Heart right ventricle (tissue), 16 donors: Measurements from ENCODE around the gene RALGAPA2. TPM values are rescaled to one million over a fixed set of nuclear protein-coding genes. Genes with fewer than 3 reads are reported as not detected.

Experiments used
- ATAC-seq, 8 donors: fragments of 200-7000 bp; cut with Tn5 transposase; one replicate each; pipeline ENCODE4 v1.9.1; 2020; ENCODE audit warnings: mild to moderate bottlenecking in 8 of 8, moderate library complexity in 8 of 8, moderate number of reproducible peaks in 1 of 8
- DNase-seq, 2 donors: peaks; one replicate each; pipeline ENCODE4 v3.0.0-alpha.2; 2020
- H3K27ac ChIP-seq, 10 donors: fragments of 200-600 bp; sonication (generic) in 2 of 10; one replicate each; pipeline versions ENCODE4 v1.5.0 to v1.8.0; 2020 to 2022; ENCODE audit warnings: mild to moderate bottlenecking in 3 of 10
- H3K27me3 ChIP-seq, 7 donors: fragments of 200-600 bp; one replicate each; pipeline ENCODE4 v1.8.0; 2021 to 2022; ENCODE audit warnings: mild to moderate bottlenecking in 2 of 7
- H3K36me3 ChIP-seq, 9 donors: fragments of 200-600 bp; sonication (generic) in 1 of 9; one replicate each; pipeline versions ENCODE4 v1.5.0 to v1.8.0; 2020 to 2022; ENCODE audit warnings: mild to moderate bottlenecking in 2 of 9
- H3K4me1 ChIP-seq, 9 donors: fragments of 200-600 bp; sonication (generic) in 1 of 9; one replicate each; pipeline versions ENCODE4 v1.5.0 to v1.8.0; 2020 to 2022; ENCODE audit warnings: mild to moderate bottlenecking in 4 of 9
- H3K4me3 ChIP-seq, 10 donors: fragments of 200-600 bp; sonication (generic) in 2 of 10; one replicate each; pipeline versions ENCODE4 v1.5.0 to v1.8.0; 2020 to 2022; ENCODE audit warnings: mild to moderate bottlenecking in 7 of 10, moderate library complexity in 2 of 10
- H3K9me3 ChIP-seq, 11 donors: fragments of 200-600 bp in 10 of 11; sonication (generic) in 2 of 11; one replicate each; pipeline versions ENCODE4 v1.5.0 to v1.8.0; 2013 to 2022; ENCODE audit warnings: mild to moderate bottlenecking in 2 of 11, control low read depth in 1 of 11, moderate library complexity in 1 of 11
- WGBS, 2 donors: extraction: QIAGEN DNeasy Blood & Tissue Kit; methylation state at CpG; one replicate each; pipeline ENCODE4 v1.1.7; 2013; ENCODE audit warnings: inconsistent platforms in 1 of 2; 5-methylcytosine and 5-hydroxymethylcytosine counted together
- intact Hi-C, 10 donors: fragments of 100-400 bp; cut with DNase I; formaldehyde crosslinking; loops; one replicate each; pipeline versions ENCODE4 v1.11.1 to v1.14.2; 2022
- polyA plus RNA-seq, 2 donors: library from polyadenylated mRNA; stranded (reverse); fragments of 200-250 nt; gene quantifications; one replicate each; pipeline ENCODE4 v1.2.3, GENCODE V29; 2013
- total RNA-seq, 10 donors: library from RNA; stranded (reverse); fragmentation: NEBNext Ultra II Directional in 3 of 10; extraction: Animal tissue kit (Norgen Biotek cat#: 25700) in 3 of 10; gene quantifications; one replicate each; pipeline versions ENCODE4 v1.2.1 to v1.2.4, GENCODE V29; 2021 to 2023
- TF ChIP-seq, protein P1 (sequence below), 9 donors: fragments of 200-600 bp; sonication (generic) in 2 of 9; IDR thresholded peaks; one replicate each; pipeline versions ENCODE4 v1.5.0 to v1.8.0; 2021 to 2022; ENCODE audit warnings: antibody characterized with exemption in 9 of 9, mild to moderate bottlenecking in 5 of 9, moderate library complexity in 1 of 9
- donor health status: Arrhythmogenic right ventricular cardiomyopathy.
- donor health status: ischemic (EF 13 %, LVEDD 7.1; RV severe dilation, severe dysfunction).
- donor health status: healthy with polysubstance abuse.
- donor health status: DM: no; HTN: yes; CAD: no.
- donor health status: DM: no; HTN: no; CAD: no.
- donor health status: ischemic (EF 25% LVEDD 6.9; RV normal size, moderate dysfunction).
- donor health status: ischemic (EF 25% LVEDD 5.7; RV mildly dilated, moderate dysfunction).
- donor health status: healthy.
- donor health status: DM: yes; HTN: yes; CAD: no.
- donor health status: Ischemic cardiomyopathy.
- donor health status: ischemic (EF 35%, LVEDD 5.7; RV mildly dilated, moderate dysfunction).
- donor health status: nonischemic (EF 11% LVEDD 7.7; RV severe dilation, severe dysfunction).
- donor health status: DM: yes; HTN: yes; CAD: no.
- donor health status: PGD.
- donor health status: ischemic (EF 29% LVEDD 5.4; RV normal size, mild dysfunction).
- donor health status: nonischemic (EF 23%, LVEDD 6.1; RV moderate dilation, normal function).

The RALGAPA2 gene
- total and polyA plus RNA-seq, 12 donors: 4.1 to 26.8 (median 18.2) TPM

DNA sequence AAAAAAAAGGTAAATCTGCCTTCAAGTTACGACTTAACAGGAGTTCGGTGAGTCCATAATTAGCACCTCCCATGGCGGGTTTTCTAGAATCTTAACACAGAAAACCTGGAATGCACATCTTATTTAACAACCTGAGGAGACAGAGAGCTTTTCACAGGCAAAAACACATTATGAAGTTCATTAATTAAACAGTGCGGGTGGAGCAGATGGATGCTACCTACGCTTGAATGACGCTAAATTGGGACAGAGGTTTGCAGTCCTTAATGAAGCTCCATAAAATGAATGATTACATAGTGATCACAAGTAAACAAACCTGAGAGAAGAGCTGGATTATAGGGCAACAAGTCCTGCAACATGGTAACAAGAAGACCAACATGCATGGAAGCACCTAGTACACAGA lies 263.6 kb downstream of the RALGAPA2 start:
- ATAC-seq: no peak
- H3K27ac ChIP-seq: no peak overlapping the region
- peaks cover 0 to 1% (median 0%) of the 10 kb centered on the region in 9 donors for H3K36me3 ChIP-seq
- peaks cover 0 to 42% (median 24%) of the 10 kb centered on the region in 9 donors for H3K4me1 ChIP-seq
- no peak overlapping the region for H3K4me3 ChIP-seq
- no peak for DNase-seq
- H3K27me3 ChIP-seq: no peaks in the 10 kb centered on the region
- 94 to 98% methylated on average over 6 of the region's 6 CpGs for WGBS, 2 donors
- TF ChIP-seq, protein P1, sequence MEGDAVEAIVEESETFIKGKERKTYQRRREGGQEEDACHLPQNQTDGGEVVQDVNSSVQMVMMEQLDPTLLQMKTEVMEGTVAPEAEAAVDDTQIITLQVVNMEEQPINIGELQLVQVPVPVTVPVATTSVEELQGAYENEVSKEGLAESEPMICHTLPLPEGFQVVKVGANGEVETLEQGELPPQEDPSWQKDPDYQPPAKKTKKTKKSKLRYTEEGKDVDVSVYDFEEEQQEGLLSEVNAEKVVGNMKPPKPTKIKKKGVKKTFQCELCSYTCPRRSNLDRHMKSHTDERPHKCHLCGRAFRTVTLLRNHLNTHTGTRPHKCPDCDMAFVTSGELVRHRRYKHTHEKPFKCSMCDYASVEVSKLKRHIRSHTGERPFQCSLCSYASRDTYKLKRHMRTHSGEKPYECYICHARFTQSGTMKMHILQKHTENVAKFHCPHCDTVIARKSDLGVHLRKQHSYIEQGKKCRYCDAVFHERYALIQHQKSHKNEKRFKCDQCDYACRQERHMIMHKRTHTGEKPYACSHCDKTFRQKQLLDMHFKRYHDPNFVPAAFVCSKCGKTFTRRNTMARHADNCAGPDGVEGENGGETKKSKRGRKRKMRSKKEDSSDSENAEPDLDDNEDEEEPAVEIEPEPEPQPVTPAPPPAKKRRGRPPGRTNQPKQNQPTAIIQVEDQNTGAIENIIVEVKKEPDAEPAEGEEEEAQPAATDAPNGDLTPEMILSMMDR (IDR thresholded peaks at IDR 0.05): no peak
- intact Hi-C loops: no loop called here
- H3K9me3 ChIP-seq: no peaks in the 10 kb centered on the region

- no peaks in the 10 kb centered on the region for H3K27me3 ChIP-seq
- no peak overlapping the region for H3K27ac ChIP-seq
- intact Hi-C loops: no loop called here
- TF ChIP-seq, protein P1 (IDR thresholded peaks at IDR 0.05): no peak
- H3K4me3 ChIP-seq: no peak overlapping the region
- ATAC-seq (no peak), DNase-seq (no peak)
- H3K4me1 ChIP-seq: peaks cover 0 to 35% (median 18%) of the 10 kb centered on the region in 9 donors
- WGBS, 2 donors: 72 to 86% methylated on average over 2 of the region's 2 CpGs
- H3K36me3 ChIP-seq: peaks cover 0 to 5% (median 0%) of the 10 kb centered on the region in 9 donors
- H3K9me3 ChIP-seq: no peaks in the 10 kb centered on the region
These were observed 265.2 kb downstream of the RALGAPA2 start for GRCh38 chr20:20447196-20447595.

DNA sequence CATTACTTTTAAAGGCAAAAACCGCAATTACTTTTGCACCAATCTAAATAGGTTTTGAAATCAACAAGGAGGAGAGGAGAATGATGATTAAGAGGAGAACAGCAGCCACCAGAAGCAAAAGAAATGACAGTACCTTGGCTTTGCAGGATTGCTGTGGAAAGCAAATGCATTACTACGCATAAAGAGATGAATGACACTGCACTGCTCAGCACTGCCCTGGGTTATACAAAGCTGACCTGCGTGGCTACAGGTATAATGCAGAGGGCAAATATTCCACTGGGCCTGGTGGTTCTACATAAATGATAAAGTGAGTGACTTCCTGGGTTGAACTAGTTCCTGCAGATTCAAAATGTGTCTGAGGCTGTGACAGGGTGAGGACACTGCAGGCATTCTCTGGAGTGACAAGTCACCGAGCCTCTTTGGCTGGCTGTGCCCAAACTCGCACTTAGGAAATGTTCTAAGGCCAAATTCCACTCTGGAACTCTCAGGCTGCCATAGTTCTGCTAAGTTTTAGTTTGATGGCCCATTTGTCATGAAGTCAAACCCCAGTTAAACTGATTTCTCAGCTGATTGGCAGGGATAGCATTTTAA lies 265.9 kb downstream of the RALGAPA2 start:
- ATAC-seq: peak in 7 of 8 donors; percentile 44 to 84 (median 74)
- intact Hi-C loops: no loop called here
- Histone ChIP-seq H3K27ac (peak overlapping the region in 2 of 10 donors; percentile 8 to 55), H3K27me3 (no peaks in the 10 kb centered on the region), H3K36me3 (peaks cover 0 to 5% (median 0%) of the 10 kb centered on the region in 9 donors), H3K4me1 (peaks cover 0 to 35% (median 13%) of the 10 kb centered on the region in 9 donors), H3K4me3 (no peak overlapping the region), H3K9me3 (no peaks in the 10 kb centered on the region)
- TF ChIP-seq, protein P1 (IDR thresholded peaks at IDR 0.05): no peak
- WGBS, 2 donors: 74 to 75% methylated on average over 5 of the region's 5 CpGs
- DNase-seq: peak in 1 of 2 donors; percentile 26

DNA sequence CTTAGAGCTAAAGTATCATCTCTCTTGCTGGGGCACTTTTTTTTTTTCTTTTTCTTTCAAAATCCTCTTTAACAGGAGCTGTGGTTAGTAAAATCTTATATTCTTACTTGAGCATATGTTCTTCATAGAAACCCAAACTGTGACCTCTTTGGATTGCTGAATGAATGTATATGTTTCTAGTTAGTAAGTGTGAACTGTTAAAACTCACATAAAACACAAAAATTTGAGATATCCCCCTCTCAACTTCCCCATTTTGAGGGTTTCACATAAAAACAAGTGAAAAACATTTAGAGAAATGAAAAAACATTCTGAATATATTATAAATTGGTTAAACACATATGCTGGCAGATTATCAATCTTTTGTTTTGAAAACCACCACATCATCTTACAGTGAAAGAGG lies 266.4 kb downstream of the RALGAPA2 start:
- peaks cover 0 to 35% (median 13%) of the 10 kb centered on the region in 9 donors for H3K4me1 ChIP-seq
- DNase-seq (no peak), ATAC-seq (no peak)
- H3K27ac ChIP-seq: no peak overlapping the region
- TF ChIP-seq, protein P1 (IDR thresholded peaks at IDR 0.05): no peak
- H3K4me3 ChIP-seq: no peak overlapping the region
- H3K36me3 ChIP-seq: peaks cover 0 to 5% (median 0%) of the 10 kb centered on the region in 9 donors
- intact Hi-C loops: no loop called here
- no peaks in the 10 kb centered on the region for H3K9me3 ChIP-seq
- no peaks in the 10 kb centered on the region for H3K27me3 ChIP-seq
